Stimulated activated CD4-positive, alpha-beta T cell treated with anti-CD3 and anti-CD28 coated beads, Interleukin-4, amount 100 ng/mL, for 1 hour (primary cell): ENCODE results near the gene DEXI.
"Not testable (repeated sequence)": the region's sequence is repeated elsewhere in the genome, so short reads cannot be mapped to it uniquely, and the experiment has no call there.

Source experiments
- DNase-seq: peaks from one replicate; pipeline ENCODE4 v3.0.0-alpha.2; 2020

DEXI gene

GRCh38 chr16:10940501-10941079, 1.7 kb downstream of the DEXI start:
- DNase-seq = no peak

GRCh38 chr16:10939649-10940234, 2.5 kb downstream of the DEXI start:
- DNase-seq = no peak

GRCh38 chr16:10938796-10939648, 3.2 kb downstream of the DEXI start:
- no peak for DNase-seq

- no peak for DNase-seq
These were observed 3.9 kb downstream of the DEXI start for GRCh38 chr16:10938321-10938720.

GRCh38 chr16:10937068-10937859, 5.0 kb downstream of the DEXI start:
- DNase-seq = no peak

- DNase-seq = no peak
These were observed 5.8 kb downstream of the DEXI start for GRCh38 chr16:10936272-10936984.

GRCh38 chr16:10935226-10935915, 6.9 kb downstream of the DEXI start:
- no peak for DNase-seq

- DNase-seq = no peak
These were observed 7.8 kb downstream of the DEXI start for GRCh38 chr16:10934325-10935107.

GRCh38 chr16:10933865-10934264, 8.4 kb downstream of the DEXI start:
- DNase-seq = no peak

GRCh38 chr16:10932959-10933710, 9.1 kb downstream of the DEXI start:
- DNase-seq = no peak

GRCh38 chr16:10931977-10932632, 10.2 kb downstream of the DEXI start:
- DNase-seq = no peak

- DNase-seq = no peak
These were observed 11.1 kb downstream of the DEXI start for GRCh38 chr16:10931134-10931533.

GRCh38 chr16:10930755-10931093, 11.5 kb downstream of the DEXI start:
- no peak for DNase-seq

- DNase-seq = no peak
These were observed 12.2 kb downstream of the DEXI start for GRCh38 chr16:10929853-10930754.

GRCh38 chr16:10929097-10929496, 13.2 kb downstream of the DEXI start:
- DNase-seq = not testable (repeated sequence)

- DNase-seq = no peak
These were observed 14.7 kb downstream of the DEXI start for GRCh38 chr16:10927497-10928112.

GRCh38 chr16:10926867-10927266, 15.4 kb downstream of the DEXI start:
- no peak for DNase-seq

- DNase-seq = no peak
These were observed 16.2 kb downstream of the DEXI start for GRCh38 chr16:10926094-10926493.
